OCI-LY1 (cell line): ENCODE results near the gene PCDHGA9.
"Not testable (repeated sequence)": the region's sequence is repeated elsewhere in the genome, so short reads cannot be mapped to it uniquely, and the experiment has no call there.

ENCODE experiments used
- H2AFZ ChIP-seq: fragments of 200-600 bp; sonication (generic), shearing (Covaris generic); 2 replicates; pipeline ENCODE4 v1.6.0; 2014; ENCODE audit warnings: antibody characterized with exemption, mild to moderate bottlenecking, low read length
- H3F3A ChIP-seq: fragments of 200-600 bp; sonication (generic), shearing (Covaris generic); 2 replicates; pipeline ENCODE4 v1.6.0; 2014; ENCODE audit warnings: mild to moderate bottlenecking, antibody characterized with exemption, low read length, moderate library complexity; ENCODE audit not compliant: insufficient read depth
- H3K27ac ChIP-seq: fragments of 200-600 bp; sonication (generic); 2 replicates; pipeline ENCODE4 v1.5.1; 2014; ENCODE audit warnings: low read length, mixed run types, mild to moderate bottlenecking, low read depth; ENCODE audit not compliant: poor library complexity, severe bottlenecking
- H3K27me3 ChIP-seq: fragments of 200-600 bp; sonication (generic); 2 replicates; pipeline ENCODE4 v1.6.0; 2014; ENCODE audit warnings: antibody characterized with exemption, mild to moderate bottlenecking, low read length, moderate library complexity; ENCODE audit not compliant: insufficient read depth
- H3K36me3 ChIP-seq: fragments of 200-600 bp; sonication (generic); 2 replicates; pipeline ENCODE4 v1.6.1; 2014; ENCODE audit warnings: mild to moderate bottlenecking, antibody characterized with exemption, low read length, moderate library complexity, mixed read lengths; ENCODE audit not compliant: insufficient read depth
- H3K4me1 ChIP-seq: fragments of 200-600 bp; sonication (generic); 2 replicates; pipeline ENCODE4 v1.5.1; 2014; ENCODE audit warnings: mild to moderate bottlenecking, low read length, moderate library complexity; ENCODE audit not compliant: insufficient read depth, severe bottlenecking
- H3K4me2 ChIP-seq: fragments of 200-600 bp; sonication (generic), shearing (Covaris generic); 2 replicates; pipeline ENCODE4 v1.6.1; 2014; ENCODE audit warnings: low read length
- H3K4me3 ChIP-seq: fragments of 200-600 bp; sonication (generic); 2 replicates; pipeline ENCODE4 v1.5.1; 2014; ENCODE audit warnings: low read length, low read depth, mild to moderate bottlenecking, mixed read lengths; ENCODE audit not compliant: poor library complexity, severe bottlenecking
- H3K79me2 ChIP-seq: fragments of 200-600 bp; shearing (Covaris generic); 2 replicates; pipeline ENCODE4 v1.6.1; 2016; ENCODE audit warnings: mixed run types, low read length, mixed read lengths; ENCODE audit not compliant: insufficient read depth
- H3K9ac ChIP-seq: fragments of 200-600 bp; sonication (generic), shearing (Covaris generic); 2 replicates; pipeline ENCODE4 v1.6.1; 2014; ENCODE audit warnings: mild to moderate bottlenecking, low read length, mixed read lengths
- H3K9me2 ChIP-seq: fragments of 200-600 bp; sonication (generic), shearing (Covaris generic); 2 replicates; pipeline ENCODE4 v1.6.1; 2014; ENCODE audit warnings: low read depth, mild to moderate bottlenecking, low read length, mixed read lengths
- H3K9me3 ChIP-seq: fragments of 200-600 bp; shearing (Covaris generic); 2 replicates; pipeline ENCODE4 v1.6.1; 2014; ENCODE audit warnings: low read length, mixed read lengths
- H4K20me1 ChIP-seq: fragments of 200-600 bp; sonication (generic), shearing (Covaris generic); 2 replicates; pipeline ENCODE4 v1.6.0; 2016; ENCODE audit warnings: mild to moderate bottlenecking, low read length; ENCODE audit not compliant: insufficient read depth
- EZH2 ChIP-seq: fragments of 200-600 bp; sonication (generic), shearing (Covaris generic); IDR thresholded peaks from 2 replicates; pipeline ENCODE4 v1.8.0; 2017; ENCODE audit warnings: borderline replicate concordance, mixed run types, mild to moderate bottlenecking, antibody characterized with exemption, low read length, moderate library complexity, mixed read lengths
- TF ChIP-seq, protein P1 (sequence below): fragments of 200-600 bp; sonication (generic), shearing (Covaris generic); IDR thresholded peaks from 2 replicates; pipeline ENCODE4 v1.5.1; 2017; ENCODE audit warnings: mild to moderate bottlenecking, antibody characterized with exemption, low read length, moderate library complexity, mixed read lengths

PCDHGA9 gene

DNA sequence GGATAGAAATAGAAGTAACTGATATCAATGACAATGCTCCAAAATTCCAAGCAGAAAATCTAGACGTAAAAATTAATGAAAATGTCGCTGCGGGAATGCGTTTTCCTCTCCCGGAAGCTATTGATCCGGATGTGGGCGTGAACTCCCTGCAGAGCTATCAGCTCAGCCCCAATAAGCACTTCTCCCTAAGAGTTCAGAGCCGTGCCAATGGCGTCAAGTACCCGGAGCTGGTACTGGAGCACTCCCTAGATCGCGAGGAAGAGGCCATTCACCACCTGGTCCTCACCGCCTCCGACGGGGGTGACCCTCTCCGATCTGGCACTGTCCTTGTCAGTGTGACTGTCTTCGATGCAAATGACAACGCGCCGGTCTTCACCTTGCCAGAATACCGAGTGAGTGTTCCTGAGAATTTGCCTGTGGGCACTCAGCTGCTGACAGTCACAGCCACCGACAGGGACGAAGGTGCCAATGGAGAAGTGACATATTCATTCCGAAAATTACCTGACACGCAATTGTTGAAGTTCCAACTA lies 11.0 kb downstream of the PCDHGA9 start:
- peak overlapping the region; percentile 92; the same call in 1 of the 2 replicates for H2AFZ ChIP-seq
- peak overlapping the region; percentile 79 for H3K9ac ChIP-seq
- no peaks in the 10 kb centered on the region for H3K9me2 ChIP-seq
- no peaks in the 10 kb centered on the region for H3K79me2 ChIP-seq
- no peaks in the 10 kb centered on the region for H4K20me1 ChIP-seq
- H3K27me3 ChIP-seq = no peaks in the 10 kb centered on the region
- H3K36me3 ChIP-seq = no peaks in the 10 kb centered on the region
- H3K27ac ChIP-seq = no peak overlapping the region
- no peaks in the 10 kb centered on the region for H3F3A ChIP-seq
- H3K4me2 ChIP-seq = peak overlapping the region; percentile 96
- peaks cover 9% of the 10 kb centered on the region; the same call in 1 of the 2 replicates for H3K9me3 ChIP-seq
- H3K4me3 ChIP-seq = peak overlapping the region; percentile 78
- peaks cover 6% of the 10 kb centered on the region for H3K4me1 ChIP-seq
- TF ChIP-seq, protein P1, sequence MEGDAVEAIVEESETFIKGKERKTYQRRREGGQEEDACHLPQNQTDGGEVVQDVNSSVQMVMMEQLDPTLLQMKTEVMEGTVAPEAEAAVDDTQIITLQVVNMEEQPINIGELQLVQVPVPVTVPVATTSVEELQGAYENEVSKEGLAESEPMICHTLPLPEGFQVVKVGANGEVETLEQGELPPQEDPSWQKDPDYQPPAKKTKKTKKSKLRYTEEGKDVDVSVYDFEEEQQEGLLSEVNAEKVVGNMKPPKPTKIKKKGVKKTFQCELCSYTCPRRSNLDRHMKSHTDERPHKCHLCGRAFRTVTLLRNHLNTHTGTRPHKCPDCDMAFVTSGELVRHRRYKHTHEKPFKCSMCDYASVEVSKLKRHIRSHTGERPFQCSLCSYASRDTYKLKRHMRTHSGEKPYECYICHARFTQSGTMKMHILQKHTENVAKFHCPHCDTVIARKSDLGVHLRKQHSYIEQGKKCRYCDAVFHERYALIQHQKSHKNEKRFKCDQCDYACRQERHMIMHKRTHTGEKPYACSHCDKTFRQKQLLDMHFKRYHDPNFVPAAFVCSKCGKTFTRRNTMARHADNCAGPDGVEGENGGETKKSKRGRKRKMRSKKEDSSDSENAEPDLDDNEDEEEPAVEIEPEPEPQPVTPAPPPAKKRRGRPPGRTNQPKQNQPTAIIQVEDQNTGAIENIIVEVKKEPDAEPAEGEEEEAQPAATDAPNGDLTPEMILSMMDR = no peak
- no peak for TF ChIP-seq EZH2

GRCh38 chr5:141414548-141415274 lies 12.1 kb downstream of the PCDHGA9 start:
- not testable (repeated sequence) for H3K9me2 ChIP-seq, H4K20me1 ChIP-seq, H3K79me2 ChIP-seq, H3K4me3 ChIP-seq, H3K9ac ChIP-seq, H3K36me3 ChIP-seq, H3K27me3 ChIP-seq, H3K4me2 ChIP-seq, H2AFZ ChIP-seq, H3K27ac ChIP-seq, H3K4me1 ChIP-seq, H3F3A ChIP-seq
- peaks cover 13% of the 10 kb centered on the region for H3K9me3 ChIP-seq

GRCh38 chr5:141415275-141415618 lies 12.7 kb downstream of the PCDHGA9 start:
- H3F3A ChIP-seq, H3K4me2 ChIP-seq, H3K9me2 ChIP-seq, H3K27ac ChIP-seq, H3K4me1 ChIP-seq, H3K27me3 ChIP-seq, H4K20me1 ChIP-seq, H3K4me3 ChIP-seq, H3K79me2 ChIP-seq, H2AFZ ChIP-seq, H3K36me3 ChIP-seq, H3K9ac ChIP-seq: not testable (repeated sequence)
- H3K9me3 ChIP-seq = peaks cover 13% of the 10 kb centered on the region

DNA sequence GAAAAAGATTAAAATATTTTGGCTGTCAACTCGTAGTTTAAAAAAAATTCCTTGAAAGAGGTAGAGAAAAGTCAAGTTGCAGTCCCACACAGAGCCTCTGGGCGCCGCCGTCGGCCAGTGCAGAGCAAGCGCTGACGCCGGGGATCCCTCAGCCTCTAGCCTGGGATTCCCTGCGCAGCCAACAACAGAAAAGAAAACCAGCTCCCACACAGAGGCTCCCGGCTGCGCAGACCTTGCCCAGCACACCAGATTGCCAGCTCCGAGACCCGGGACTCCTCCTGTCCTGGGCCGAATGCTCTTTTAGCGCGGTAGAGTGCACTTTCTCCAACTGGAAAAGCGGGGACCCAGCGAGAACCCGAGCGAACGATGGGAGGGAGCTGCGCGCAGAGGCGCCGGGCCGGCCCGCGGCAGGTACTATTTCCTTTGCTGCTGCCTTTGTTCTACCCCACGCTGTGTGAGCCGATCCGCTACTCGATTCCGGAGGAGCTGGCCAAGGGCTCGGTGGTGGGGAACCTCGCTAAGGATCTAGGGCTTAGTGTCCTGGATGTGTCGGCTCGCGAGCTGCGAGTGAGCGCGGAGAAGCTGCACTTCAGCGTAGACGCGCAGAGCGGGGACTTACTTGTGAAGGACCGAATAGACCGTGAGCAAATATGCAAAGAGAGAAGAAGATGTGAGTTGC lies 15.1 kb downstream of the PCDHGA9 start, which contains the start of gene PCDHGB7:
Gene PCDHGB7, plus strand, starts transcription at position 184 of the 679 bp plus-strand sequence. Its CDS starts 183 bp downstream, at position 367.
- not testable (repeated sequence) for H3F3A ChIP-seq, H3K79me2 ChIP-seq, H3K4me2 ChIP-seq, H3K27ac ChIP-seq, H3K27me3 ChIP-seq, H4K20me1 ChIP-seq, H2AFZ ChIP-seq, H3K36me3 ChIP-seq, H3K4me3 ChIP-seq, H3K9me2 ChIP-seq, H3K9ac ChIP-seq, H3K4me1 ChIP-seq
- H3K9me3 ChIP-seq = peaks cover 26% of the 10 kb centered on the region
